Ovary (tissue), 9 donors: ENCODE results near the gene BPHL. TPM values are rescaled to one million over a fixed set of nuclear protein-coding genes. Genes with fewer than 3 reads are reported as not detected.
"Not testable (repeated sequence)": the region's sequence is repeated elsewhere in the genome, so short reads cannot be mapped to it uniquely, and the experiment has no call there.

Source experiments
- DNase-seq, 5 donors: peaks; one replicate each; pipeline ENCODE4 v3.0.0-alpha.2; 2019 to 2020
- H3K27ac ChIP-seq, 2 donors: fragments of 200-600 bp; one replicate each; pipeline versions ENCODE4 v1.5.1 to v1.8.0; 2019 to 2022
- H3K27me3 ChIP-seq: fragments of 200-600 bp; one replicate; pipeline ENCODE4 v1.8.0; 2022
- H3K36me3 ChIP-seq: fragments of 200-600 bp; sonication (generic); one replicate; pipeline ENCODE4 v1.5.1; 2019
- H3K4me1 ChIP-seq: one replicate; pipeline ENCODE4 v1.8.1; 2013; ENCODE audit warnings: mild to moderate bottlenecking, moderate library complexity; ENCODE audit not compliant: insufficient read depth
- H3K4me3 ChIP-seq: fragments of 200-600 bp; sonication (generic); one replicate; pipeline ENCODE4 v1.5.1; 2017
- H3K9me3 ChIP-seq, 2 donors: fragments of 200-600 bp in 1 of 2; sonication (generic) in 1 of 2; one replicate each; pipeline versions ENCODE4 v1.5.1 to v1.8.1; 2013 to 2019; ENCODE audit warnings: mild to moderate bottlenecking in 1 of 2, moderate library complexity in 1 of 2
- CTCF ChIP-seq, 3 donors: fragments of 450-650 bp in 2 of 3; fragments of 200-600 bp in 1 of 3; IDR thresholded peaks; one replicate each; pipeline versions ENCODE4 v1.5.1 to v1.8.0; 2016 to 2022; ENCODE audit warnings: antibody characterized with exemption in 3 of 3, mild to moderate bottlenecking in 1 of 3
- EP300 ChIP-seq: sonication (generic); formaldehyde crosslinking; IDR thresholded peaks from one replicate; pipeline ENCODE4 v1.6.1; 2017; ENCODE audit warnings: antibody characterized with exemption
- POLR2A ChIP-seq: fragments of 450-650 bp; IDR thresholded peaks from one replicate; pipeline ENCODE4 v1.6.1; 2017; ENCODE audit warnings: antibody characterized with exemption, mild to moderate bottlenecking, moderate library complexity
- WGBS, 3 donors: extraction: QIAGEN DNeasy Blood & Tissue Kit in 1 of 3; methylation state at CpG; one replicate each; pipeline versions ENCODE4 v1.1.5 to v1.1.7; 2013 to 2017; 5-methylcytosine and 5-hydroxymethylcytosine counted together
- intact Hi-C, 4 donors: fragments of 100-400 bp; cut with DNase I; formaldehyde crosslinking; loops; one replicate each; pipeline versions ENCODE4 v1.11.0 to v1.15.1; 2022 to 2023
- polyA plus RNA-seq, 2 donors: library from polyadenylated mRNA; stranded (reverse); fragments of 200-250 nt in 1 of 2; fragments of 350-450 nt in 1 of 2; fragmentation: Illumina TruSeq in 1 of 2; extraction: RNeasy Lipid Tissue Mini Kit (QIAGEN cat#74804) in 1 of 2; gene quantifications; one replicate each; pipeline ENCODE4 v1.2.3, GENCODE V29; 2013 to 2014
- total RNA-seq, 7 donors: library from RNA; depleted of rRNA in 2 of 7; stranded (reverse); fragments of >200 nt in 2 of 7; fragmentation: NEBNext Ultra II Directional in 3 of 7; extraction: Animal tissue kit (Norgen Biotek cat#: 25700) in 3 of 7; gene quantifications; one replicate each; pipeline versions ENCODE4 v1.1.0 to v1.2.4, GENCODE V29; 2016 to 2023
- donor health status: DM: no; HTN: no; CAD: no; lungs with moderate emphysema.
- donor health status: DM: no; HTN: no; CAD: no.
- donor health status: Bipolar disorder and iron deficiency.
- donor health status: DM: yes; HTN: yes; CAD: no.
- donor health status: DM: no; HTN: no; CAD: no.
- donor health status: DM: yes; HTN: yes; CAD: no.

The BPHL gene
- total and polyA plus RNA-seq, 9 donors = 6.1 to 23.7 (median 13.9) TPM

DNA sequence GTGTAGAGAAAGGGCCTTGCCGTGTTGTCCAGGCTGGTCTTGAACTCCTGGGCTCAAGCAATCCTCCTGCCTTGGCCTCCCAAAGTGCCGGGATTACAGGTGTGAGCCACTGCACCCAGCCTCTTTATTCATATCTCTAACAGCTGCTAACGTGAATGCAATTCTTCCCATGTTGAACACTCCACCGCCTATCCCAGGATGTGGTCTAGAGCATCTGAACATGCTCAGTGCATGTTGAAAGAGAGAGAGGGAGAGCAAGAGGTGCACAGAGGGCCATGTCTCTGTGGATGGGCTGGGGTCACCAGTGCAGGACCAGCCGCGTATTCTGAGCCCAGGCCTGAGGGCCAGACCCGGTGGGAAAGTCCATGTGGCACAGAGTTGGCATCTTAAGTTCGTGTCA is 26.1 kb downstream of the BPHL start:
- H3K27me3 ChIP-seq = no peaks in the 10 kb centered on the region
- DNase-seq = no peak
- no peaks in the 10 kb centered on the region for H3K9me3 ChIP-seq
- no peaks in the 10 kb centered on the region for H3K4me1 ChIP-seq
- 78 to 90% (median 85%) methylated on average over 8 of the region's 8 CpGs for WGBS, 3 donors
- TF ChIP-seq EP300 (no peak), POLR2A (no peak), CTCF (IDR thresholded peaks at IDR 0.05) (no peak)
- intact Hi-C loops = no loop called here
- H3K36me3 ChIP-seq = no peaks in the 10 kb centered on the region
- H3K27ac ChIP-seq = no peak overlapping the region
- no peak overlapping the region for H3K4me3 ChIP-seq

- H3K27ac ChIP-seq = no peak overlapping the region
- DNase-seq = no peak
- H3K4me1 ChIP-seq = no peaks in the 10 kb centered on the region
- H3K9me3 ChIP-seq = no peaks in the 10 kb centered on the region
- no peaks in the 10 kb centered on the region for H3K27me3 ChIP-seq
- no peaks in the 10 kb centered on the region for H3K36me3 ChIP-seq
- no peak for TF ChIP-seq EP300
- no peak for TF ChIP-seq POLR2A
- no peak for TF ChIP-seq CTCF (IDR thresholded peaks at IDR 0.05)
- 86 to 91% (median 88%) methylated on average over 6 of the region's 6 CpGs for WGBS, 3 donors
- intact Hi-C loops = no loop called here
- H3K4me3 ChIP-seq = no peak overlapping the region
Measured at GRCh38 chr6:3147914-3148757, 29.6 kb downstream of the BPHL start.

DNA sequence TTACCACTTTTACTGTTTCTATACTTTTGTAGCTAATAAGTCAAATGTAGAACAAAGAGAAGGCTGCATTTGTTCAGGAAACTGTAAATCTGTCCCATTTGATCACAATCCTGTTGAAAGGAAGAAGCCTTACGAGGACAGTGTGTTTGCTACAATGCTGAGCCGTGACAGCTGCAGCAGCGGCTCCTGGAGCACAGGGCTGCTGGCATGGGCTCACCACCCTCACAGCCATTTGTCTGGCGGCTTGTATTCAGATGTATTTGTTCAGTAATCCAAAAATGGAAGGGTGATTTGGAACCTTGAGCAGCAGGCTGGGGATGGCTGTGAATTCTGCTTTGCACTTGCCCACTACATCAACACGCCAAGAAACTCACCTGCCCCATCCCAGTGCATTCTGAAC is 33.2 kb downstream of the BPHL start:
- H3K36me3 ChIP-seq = no peaks in the 10 kb centered on the region
- WGBS, 3 donors = 74 to 81% (median 78%) methylated on average over 5 of the region's 5 CpGs
- DNase-seq = no peak
- no peaks in the 10 kb centered on the region for H3K27me3 ChIP-seq
- H3K4me3 ChIP-seq = no peak overlapping the region
- H3K9me3 ChIP-seq = no peaks in the 10 kb centered on the region
- TF ChIP-seq POLR2A (no peak), EP300 (no peak)
- intact Hi-C loops = no loop called here
- no peak overlapping the region for H3K27ac ChIP-seq
- no peaks in the 10 kb centered on the region for H3K4me1 ChIP-seq

GRCh38 chr6:3152689-3153088 is 34.2 kb downstream of the BPHL start:
- Histone ChIP-seq H3K27ac (no peak overlapping the region), H3K4me3 (no peak overlapping the region), H3K9me3 (no peaks in the 10 kb centered on the region), H3K27me3 (no peaks in the 10 kb centered on the region), H3K4me1 (no peaks in the 10 kb centered on the region), H3K36me3 (no peaks in the 10 kb centered on the region)
- no peak for DNase-seq
- intact Hi-C loops = no loop called here
- TF ChIP-seq POLR2A (no peak), CTCF (IDR thresholded peaks at IDR 0.05) (no peak), EP300 (no peak)
- 86 to 92% (median 89%) methylated on average over 3 of the region's 3 CpGs for WGBS, 3 donors

DNA sequence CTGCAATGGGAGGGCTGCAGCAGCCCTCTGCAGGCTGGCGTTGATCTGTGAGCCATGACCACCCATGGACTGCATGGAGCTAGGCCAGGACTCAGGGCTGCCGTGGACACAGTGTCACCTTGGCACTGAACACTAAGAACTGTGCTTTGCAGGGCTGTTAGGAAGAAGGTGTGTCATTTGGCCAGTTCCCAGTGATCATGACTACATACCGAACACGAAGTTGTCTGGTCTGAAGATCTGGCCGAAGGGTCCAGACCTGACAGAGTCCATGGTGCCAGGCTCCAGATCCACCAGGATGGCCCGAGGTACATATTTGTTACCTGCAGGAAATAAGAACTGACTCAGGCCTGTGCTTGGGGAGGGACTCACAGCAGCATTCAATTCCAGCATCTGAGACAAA is 36.9 kb downstream of the BPHL start:
- H3K36me3 ChIP-seq, H3K4me3 ChIP-seq, DNase-seq, H3K9me3 ChIP-seq, intact Hi-C loops, H3K27ac ChIP-seq, H3K27me3 ChIP-seq, H3K4me1 ChIP-seq: not testable (repeated sequence)
- 82 to 89% (median 83%) methylated on average over 6 of the region's 6 CpGs for WGBS, 3 donors

DNA sequence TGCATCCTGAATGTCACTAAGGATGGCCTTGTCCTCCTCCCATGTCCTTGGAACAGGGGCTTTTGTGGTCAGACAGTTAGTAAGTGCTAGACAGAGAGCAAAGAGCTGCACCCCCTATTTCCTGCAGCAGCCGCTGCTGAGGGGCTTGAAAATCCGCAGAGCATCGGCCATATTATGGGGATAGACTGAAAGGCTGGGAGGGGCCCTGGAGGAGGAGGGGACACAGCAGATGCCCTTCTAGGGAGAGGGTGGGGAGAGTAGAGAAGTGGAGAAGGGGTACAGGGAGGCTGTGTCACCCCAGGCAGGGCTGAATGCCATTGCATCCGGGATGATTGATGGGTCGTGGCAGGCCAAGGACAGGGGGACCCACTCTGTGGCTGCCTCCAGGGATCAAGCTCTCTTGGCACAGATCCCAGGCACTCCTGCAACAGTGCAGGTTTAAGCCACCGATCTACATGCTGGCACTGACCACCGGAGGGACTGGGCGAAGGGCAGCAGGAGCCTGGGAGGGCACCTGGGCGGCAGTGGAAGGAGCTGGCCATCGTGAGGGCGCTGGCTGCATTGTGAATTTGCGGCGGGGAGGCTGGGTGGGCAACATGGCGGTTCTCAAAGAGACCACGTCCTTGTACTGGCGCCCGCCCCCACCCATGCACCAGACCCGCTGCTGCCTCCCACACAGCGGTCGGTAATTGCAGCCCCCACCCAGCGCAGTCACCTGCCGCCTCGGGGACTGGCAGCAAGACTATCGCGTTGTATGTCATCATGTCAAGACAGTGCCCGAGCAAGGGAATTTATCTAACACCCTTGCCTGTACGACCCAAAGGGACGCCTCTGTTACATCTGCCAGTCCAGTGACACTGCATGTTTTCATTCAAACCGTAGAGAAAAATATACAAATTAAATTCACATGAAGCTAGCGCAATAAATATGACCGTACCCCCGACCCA is 37.9 kb downstream of the BPHL start:
- not testable (repeated sequence) for H3K27ac ChIP-seq

More for the DNA sequence above, 37.9 kb downstream of the BPHL start:
- H3K36me3 ChIP-seq, H3K27me3 ChIP-seq, H3K9me3 ChIP-seq, H3K4me1 ChIP-seq, intact Hi-C loops: not testable (repeated sequence)
- DNase-seq = peak in 4 of 5 donors; percentile 28 to 52 (median 40)
- peak overlapping the region; percentile 77 for H3K4me3 ChIP-seq
- WGBS, 3 donors = 7 to 9% (median 7%) methylated on average over 23 to 29 of the region's 32 CpGs
